ENCODE data around the gene CYB5A. TPM values are rescaled to one million over a fixed set of nuclear protein-coding genes. Genes with fewer than 3 reads are reported as not detected.

The CYB5A gene
- total RNA-seq, 1 donor from 2014 or later, result 84.1 TPM

GRCh38 chr18:74229891-74230290 lies 61.9 kb downstream of the CYB5A start:
- TF ChIP-seq CTCF (IDR thresholded peaks at IDR 0.05; ENCODE audit: insufficient read depth, low read length, poor library complexity, severe bottlenecking), result no peak
- no peak overlapping the region for H3K4me3 ChIP-seq (ENCODE audit: low read depth, low read length)
- no peak for DNase-seq (ENCODE audit: low read depth)
- no peaks in the 10 kb centered on the region for H3K36me3 ChIP-seq (ENCODE audit: control insufficient read depth, insufficient read depth, low read length)
- no peaks in the 10 kb centered on the region for H3K27me3 ChIP-seq (ENCODE audit: control insufficient read depth, insufficient read depth, low read length)

GRCh38 chr18:74229005-74229404 lies 62.8 kb downstream of the CYB5A start:
- no peaks in the 10 kb centered on the region for H3K36me3 ChIP-seq (ENCODE audit: control insufficient read depth, insufficient read depth, low read length)
- no peak overlapping the region for H3K4me3 ChIP-seq (ENCODE audit: low read depth, low read length)
- no peak for DNase-seq (ENCODE audit: low read depth)
- no peak for TF ChIP-seq CTCF (IDR thresholded peaks at IDR 0.05; ENCODE audit: insufficient read depth, low read length, poor library complexity, severe bottlenecking)
- H3K27me3 ChIP-seq (ENCODE audit: control insufficient read depth, insufficient read depth, low read length), result peaks cover 2% of the 10 kb centered on the region

- TF ChIP-seq CTCF (IDR thresholded peaks at IDR 0.05; ENCODE audit: insufficient read depth, low read length, poor library complexity, severe bottlenecking), result no peak
- Histone ChIP-seq H3K27me3 (ENCODE audit: control insufficient read depth, insufficient read depth, low read length) (peaks cover 2% of the 10 kb centered on the region), H3K36me3 (ENCODE audit: control insufficient read depth, insufficient read depth, low read length) (no peaks in the 10 kb centered on the region), H3K4me3 (ENCODE audit: low read depth, low read length) (no peak overlapping the region)
- no peak for DNase-seq (ENCODE audit: low read depth)
Measured at GRCh38 chr18:74228312-74228711, 63.5 kb downstream of the CYB5A start.

- H3K27me3 ChIP-seq (ENCODE audit: control insufficient read depth, insufficient read depth, low read length), result peaks cover 2% of the 10 kb centered on the region
- no peak overlapping the region for H3K4me3 ChIP-seq (ENCODE audit: low read depth, low read length)
- H3K36me3 ChIP-seq (ENCODE audit: control insufficient read depth, insufficient read depth, low read length), result no peaks in the 10 kb centered on the region
- no peak for TF ChIP-seq CTCF (IDR thresholded peaks at IDR 0.05; ENCODE audit: insufficient read depth, low read length, poor library complexity, severe bottlenecking)
- no peak for DNase-seq (ENCODE audit: low read depth)
Measured at GRCh38 chr18:74226666-74227065, 65.1 kb downstream of the CYB5A start.

GRCh38 chr18:74226156-74226555 lies 65.6 kb downstream of the CYB5A start:
- Histone ChIP-seq H3K36me3 (ENCODE audit: control insufficient read depth, insufficient read depth, low read length) (no peaks in the 10 kb centered on the region), H3K27me3 (ENCODE audit: control insufficient read depth, insufficient read depth, low read length) (peaks cover 2% of the 10 kb centered on the region), H3K4me3 (ENCODE audit: low read depth, low read length) (no peak overlapping the region)
- no peak for TF ChIP-seq CTCF (IDR thresholded peaks at IDR 0.05; ENCODE audit: insufficient read depth, low read length, poor library complexity, severe bottlenecking)
- DNase-seq (ENCODE audit: low read depth), result no peak

- DNase-seq (ENCODE audit: low read depth), result no peak
- H3K27me3 ChIP-seq (ENCODE audit: control insufficient read depth, insufficient read depth, low read length), result peaks cover 2% of the 10 kb centered on the region
- no peak overlapping the region for H3K4me3 ChIP-seq (ENCODE audit: low read depth, low read length)
- no peak for TF ChIP-seq CTCF (IDR thresholded peaks at IDR 0.05; ENCODE audit: insufficient read depth, low read length, poor library complexity, severe bottlenecking)
- no peaks in the 10 kb centered on the region for H3K36me3 ChIP-seq (ENCODE audit: control insufficient read depth, insufficient read depth, low read length)
Measured at GRCh38 chr18:74225193-74225840, 66.4 kb downstream of the CYB5A start.

All from kidney epithelial cell (primary cell).